Fibroblast of villous mesenchyme (primary cell): ENCODE data around the gene PRM3. TPM values are rescaled to one million over a fixed set of nuclear protein-coding genes. Genes with fewer than 3 reads are reported as not detected.

Experiments
- DNase-seq: peaks from one replicate; pipeline ENCODE4 v3.0.0-alpha.2; 2010; ENCODE audit warnings: low read depth
- H3K4me3 ChIP-seq: 2 replicates; pipeline ENCODE4 v1.5.1; 2011; ENCODE audit warnings: low read depth, mild to moderate bottlenecking, low read length
- total RNA-seq: library from RNA; depleted of rRNA; stranded (reverse); fragments of >200 nt; gene quantifications from 2 replicates; pipeline ENCODE4 v1.2.3, GENCODE V29; 2012
- TF ChIP-seq, protein P1 (sequence below): IDR thresholded peaks from 2 replicates; pipeline ENCODE4 v1.5.1; 2012; ENCODE audit warnings: low read depth, mild to moderate bottlenecking, low read length; ENCODE audit not compliant: insufficient read depth

PRM3 gene
- total RNA-seq, 1 donor, result not detected

DNA sequence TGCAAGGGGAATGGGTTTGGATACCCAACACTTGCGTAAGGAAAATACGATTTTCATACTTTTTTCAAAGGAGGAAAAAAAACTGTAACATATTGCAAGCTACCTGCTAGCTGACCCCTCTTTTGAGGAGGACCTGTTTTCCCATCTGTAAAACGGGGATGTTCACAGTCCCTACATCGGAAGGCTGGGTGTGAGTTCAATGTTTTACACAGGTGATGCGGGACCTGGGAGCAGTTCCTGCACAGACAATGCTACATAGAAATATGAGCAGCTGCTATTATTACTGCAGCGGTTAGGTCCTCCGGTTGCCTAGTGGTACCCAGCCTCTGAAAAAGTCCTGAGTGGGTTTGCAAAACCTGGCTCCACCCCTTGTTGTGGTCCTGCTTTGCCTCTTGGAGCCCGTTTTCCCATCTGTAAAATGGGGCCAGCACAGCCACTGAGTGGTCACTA, 20.9 kb downstream of the PRM3 start:
- no peak for DNase-seq
- TF ChIP-seq, protein P1, sequence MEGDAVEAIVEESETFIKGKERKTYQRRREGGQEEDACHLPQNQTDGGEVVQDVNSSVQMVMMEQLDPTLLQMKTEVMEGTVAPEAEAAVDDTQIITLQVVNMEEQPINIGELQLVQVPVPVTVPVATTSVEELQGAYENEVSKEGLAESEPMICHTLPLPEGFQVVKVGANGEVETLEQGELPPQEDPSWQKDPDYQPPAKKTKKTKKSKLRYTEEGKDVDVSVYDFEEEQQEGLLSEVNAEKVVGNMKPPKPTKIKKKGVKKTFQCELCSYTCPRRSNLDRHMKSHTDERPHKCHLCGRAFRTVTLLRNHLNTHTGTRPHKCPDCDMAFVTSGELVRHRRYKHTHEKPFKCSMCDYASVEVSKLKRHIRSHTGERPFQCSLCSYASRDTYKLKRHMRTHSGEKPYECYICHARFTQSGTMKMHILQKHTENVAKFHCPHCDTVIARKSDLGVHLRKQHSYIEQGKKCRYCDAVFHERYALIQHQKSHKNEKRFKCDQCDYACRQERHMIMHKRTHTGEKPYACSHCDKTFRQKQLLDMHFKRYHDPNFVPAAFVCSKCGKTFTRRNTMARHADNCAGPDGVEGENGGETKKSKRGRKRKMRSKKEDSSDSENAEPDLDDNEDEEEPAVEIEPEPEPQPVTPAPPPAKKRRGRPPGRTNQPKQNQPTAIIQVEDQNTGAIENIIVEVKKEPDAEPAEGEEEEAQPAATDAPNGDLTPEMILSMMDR, result no peak
- peak overlapping the region; percentile 76 for H3K4me3 ChIP-seq

DNA sequence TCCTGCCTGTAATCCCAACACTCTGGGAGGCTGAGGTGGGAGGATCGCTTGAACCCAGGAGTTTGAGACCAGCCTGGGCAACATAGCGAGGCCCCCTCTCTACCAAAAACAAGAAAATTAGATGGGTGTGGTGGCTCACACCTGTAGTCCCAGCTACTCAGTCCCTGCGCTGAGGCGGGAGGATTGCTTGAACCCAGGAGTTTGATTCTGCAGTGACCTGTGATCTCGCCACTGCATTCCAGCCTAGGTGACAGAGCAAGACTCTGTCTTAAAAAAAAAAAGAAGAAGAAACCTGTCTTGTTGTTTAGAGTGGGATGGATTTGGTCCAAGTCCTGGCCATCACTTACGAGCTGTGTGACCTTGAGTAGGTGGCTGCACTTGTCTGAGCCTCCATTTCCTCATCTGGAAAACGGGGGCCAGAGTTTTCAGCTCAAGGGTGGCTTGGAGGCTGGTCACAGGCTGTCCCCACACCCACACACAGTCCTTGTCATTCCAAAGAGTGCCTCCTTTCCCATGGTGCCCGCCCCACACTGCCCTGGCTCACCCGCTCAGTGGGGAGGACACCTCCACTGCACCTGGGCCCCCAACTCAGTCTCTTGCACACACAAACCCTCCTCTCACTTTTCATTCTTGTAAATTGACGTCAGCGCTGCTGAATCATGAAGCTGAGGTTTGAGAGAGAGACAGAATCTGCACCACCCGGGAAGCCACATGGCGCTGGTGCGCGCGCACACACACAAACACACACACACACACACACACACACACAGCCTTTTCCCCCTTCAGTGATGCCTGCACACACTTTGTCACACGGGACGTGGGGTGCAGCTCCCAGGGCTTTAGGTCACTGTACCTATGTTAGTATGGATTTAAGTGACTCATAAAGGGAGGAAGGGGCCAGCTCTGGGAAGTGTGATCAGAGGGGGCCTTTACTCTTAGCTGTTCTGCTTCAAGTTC, 21.6 kb downstream of the PRM3 start:
- DNase-seq, result peak; percentile 65
- peak overlapping the region; percentile 76 for H3K4me3 ChIP-seq
- TF ChIP-seq, protein P1, result no peak

GRCh38 chr16:11250786-11251524, 22.5 kb downstream of the PRM3 start:
- TF ChIP-seq, protein P1, result no peak
- no peak overlapping the region for H3K4me3 ChIP-seq
- peak; percentile 28 for DNase-seq

GRCh38 chr16:11250091-11250785, 23.2 kb downstream of the PRM3 start:
- DNase-seq, result peak; percentile 44
- TF ChIP-seq, protein P1, result no peak
- no peak overlapping the region for H3K4me3 ChIP-seq

- DNase-seq, result peak; percentile 26
- H3K4me3 ChIP-seq, result no peak overlapping the region
- TF ChIP-seq, protein P1, result no peak
Measured at GRCh38 chr16:11249233-11250061, 24.0 kb downstream of the PRM3 start.

GRCh38 chr16:11248133-11248532, 25.3 kb downstream of the PRM3 start:
- TF ChIP-seq, protein P1, result no peak
- no peak overlapping the region for H3K4me3 ChIP-seq
- no peak for DNase-seq
